HEK293 (cell line): ENCODE measurements around the gene RASGRP3.

Experiments
- ZNF76 ChIP-seq: fragments of 450-650 bp; formaldehyde crosslinking; IDR thresholded peaks from 2 replicates; pipeline ENCODE4; 2016; ENCODE audit warnings: low read depth, missing biosample characterization, missing genetic modification characterization, borderline replicate concordance
- TF ChIP-seq, protein P1 (sequence below): fragments of 450-650 bp; formaldehyde crosslinking; IDR thresholded peaks from 2 replicates; pipeline ENCODE4 v1.5.1; 2016; ENCODE audit warnings: missing biosample characterization, missing genetic modification characterization

DNA sequence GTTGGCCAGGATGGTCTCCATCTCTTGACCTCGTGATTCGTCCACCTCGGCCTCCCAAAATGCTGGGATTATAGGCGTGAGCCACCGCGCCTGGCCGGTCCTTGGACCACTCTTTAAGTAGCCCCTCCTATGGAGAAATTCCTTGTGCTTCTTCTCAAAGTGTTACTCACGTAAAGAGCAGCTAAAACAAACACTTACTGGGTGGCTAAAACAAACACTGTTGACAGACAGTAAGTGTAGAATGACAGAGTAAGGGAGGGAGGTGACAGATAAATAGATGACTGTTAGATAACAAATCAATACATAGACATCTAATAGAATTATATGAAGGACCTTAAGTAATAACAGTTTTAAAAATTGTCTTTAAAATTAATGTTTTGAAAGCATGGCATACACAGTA, 40.9 kb upstream of the RASGRP3 start:
- TF ChIP-seq ZNF76 (tag by site-specific recombination) = no peak
- TF ChIP-seq, protein P1, sequence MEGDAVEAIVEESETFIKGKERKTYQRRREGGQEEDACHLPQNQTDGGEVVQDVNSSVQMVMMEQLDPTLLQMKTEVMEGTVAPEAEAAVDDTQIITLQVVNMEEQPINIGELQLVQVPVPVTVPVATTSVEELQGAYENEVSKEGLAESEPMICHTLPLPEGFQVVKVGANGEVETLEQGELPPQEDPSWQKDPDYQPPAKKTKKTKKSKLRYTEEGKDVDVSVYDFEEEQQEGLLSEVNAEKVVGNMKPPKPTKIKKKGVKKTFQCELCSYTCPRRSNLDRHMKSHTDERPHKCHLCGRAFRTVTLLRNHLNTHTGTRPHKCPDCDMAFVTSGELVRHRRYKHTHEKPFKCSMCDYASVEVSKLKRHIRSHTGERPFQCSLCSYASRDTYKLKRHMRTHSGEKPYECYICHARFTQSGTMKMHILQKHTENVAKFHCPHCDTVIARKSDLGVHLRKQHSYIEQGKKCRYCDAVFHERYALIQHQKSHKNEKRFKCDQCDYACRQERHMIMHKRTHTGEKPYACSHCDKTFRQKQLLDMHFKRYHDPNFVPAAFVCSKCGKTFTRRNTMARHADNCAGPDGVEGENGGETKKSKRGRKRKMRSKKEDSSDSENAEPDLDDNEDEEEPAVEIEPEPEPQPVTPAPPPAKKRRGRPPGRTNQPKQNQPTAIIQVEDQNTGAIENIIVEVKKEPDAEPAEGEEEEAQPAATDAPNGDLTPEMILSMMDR (tag by site-specific recombination) = no peak
